HG02623 (cell line): ENCODE data around the gene METTL22.

Source experiments
- ATAC-seq: cut with Tn5 transposase; IDR thresholded peaks from one replicate; pipeline ENCODE4 v1.9.1; 2021; ENCODE audit warnings: moderate library complexity; ENCODE audit not compliant: unreplicated experiment

Gene METTL22, protein sequence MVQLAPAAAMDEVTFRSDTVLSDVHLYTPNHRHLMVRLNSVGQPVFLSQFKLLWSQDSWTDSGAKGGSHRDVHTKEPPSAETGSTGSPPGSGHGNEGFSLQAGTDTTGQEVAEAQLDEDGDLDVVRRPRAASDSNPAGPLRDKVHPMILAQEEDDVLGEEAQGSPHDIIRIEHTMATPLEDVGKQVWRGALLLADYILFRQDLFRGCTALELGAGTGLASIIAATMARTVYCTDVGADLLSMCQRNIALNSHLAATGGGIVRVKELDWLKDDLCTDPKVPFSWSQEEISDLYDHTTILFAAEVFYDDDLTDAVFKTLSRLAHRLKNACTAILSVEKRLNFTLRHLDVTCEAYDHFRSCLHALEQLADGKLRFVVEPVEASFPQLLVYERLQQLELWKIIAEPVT

DNA sequence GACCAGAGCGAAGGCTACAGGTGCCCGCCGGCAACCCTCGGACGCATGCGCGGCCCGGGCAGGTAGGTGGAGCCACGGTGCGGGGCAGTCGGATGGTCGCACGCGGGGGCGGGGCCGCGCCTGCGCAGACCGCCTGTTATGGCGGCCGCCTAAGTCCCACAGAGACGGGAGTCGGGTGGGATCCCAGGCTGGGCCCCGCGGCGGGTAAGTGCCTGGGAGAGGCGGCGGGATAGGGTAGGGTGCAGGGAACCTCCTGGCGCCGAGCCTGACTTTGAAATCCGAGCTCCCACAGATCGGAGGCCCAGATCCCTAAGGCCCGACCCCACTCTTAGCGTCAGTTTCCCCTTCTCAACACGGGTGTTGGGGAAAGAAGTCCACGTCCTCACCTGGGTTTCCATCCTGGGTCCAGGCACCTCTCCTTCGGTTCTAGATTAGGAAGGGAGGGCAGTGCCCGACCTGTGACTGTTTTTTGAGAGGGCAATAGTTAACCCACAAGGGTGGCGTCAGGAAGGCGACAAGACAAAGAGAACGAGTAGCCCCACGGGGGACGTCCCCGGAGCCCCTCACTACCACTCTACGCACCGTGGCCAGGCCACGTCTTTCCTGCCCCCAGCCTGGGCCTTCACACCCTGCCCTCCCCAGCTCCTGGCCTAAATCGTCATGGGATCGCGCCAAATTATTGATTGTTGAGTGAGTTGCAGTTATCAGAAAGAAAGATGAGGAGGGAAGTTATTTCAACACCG, at the start of gene METTL22:
Gene METTL22 (plus strand): TSS at position 127 of the 743 bp plus-strand sequence. CDS start 3,968 bp downstream, outside the sequence.
- peak; percentile 95 for ATAC-seq

DNA sequence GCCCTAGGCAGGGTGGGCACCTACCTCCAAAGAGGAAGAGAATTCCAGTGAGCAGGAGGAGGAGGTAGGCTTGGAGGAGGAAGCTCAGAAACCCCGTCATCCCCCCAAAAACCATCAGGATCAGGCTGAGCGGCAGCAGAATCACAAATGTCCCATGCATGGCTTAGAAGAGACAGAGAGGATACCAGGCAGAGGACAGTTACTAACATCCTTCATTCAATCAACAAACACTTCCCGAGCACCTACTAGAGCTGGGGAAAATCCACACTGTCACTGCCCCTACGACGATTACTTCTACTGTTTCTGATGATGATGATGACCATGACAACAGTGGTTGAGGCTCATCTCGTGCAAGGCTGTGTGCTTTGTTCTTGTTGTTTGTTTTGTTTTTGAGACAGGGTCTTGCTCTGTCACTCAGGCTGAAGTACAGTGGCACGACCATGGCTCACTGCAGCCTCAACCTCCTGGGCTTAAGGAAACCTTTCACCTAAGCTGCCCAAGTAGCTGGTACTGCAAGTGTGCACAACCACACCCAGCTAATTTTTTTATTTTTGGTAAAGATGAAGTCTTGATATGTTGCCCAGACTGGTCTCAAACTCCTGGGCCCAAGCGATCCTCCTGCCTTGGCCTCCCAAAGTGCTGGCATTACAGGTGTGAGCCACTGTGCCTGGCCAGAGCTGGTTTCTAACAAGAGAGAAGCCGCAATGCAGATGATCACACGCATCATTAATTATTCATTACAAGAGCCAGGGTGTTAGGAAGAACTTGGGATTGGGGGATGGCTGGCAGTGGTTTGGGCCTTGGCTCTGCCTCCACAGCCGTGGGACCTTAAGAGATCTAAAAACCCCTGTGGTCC, 49.2 kb upstream of the METTL22 start:
- ATAC-seq, result no peak

DNA sequence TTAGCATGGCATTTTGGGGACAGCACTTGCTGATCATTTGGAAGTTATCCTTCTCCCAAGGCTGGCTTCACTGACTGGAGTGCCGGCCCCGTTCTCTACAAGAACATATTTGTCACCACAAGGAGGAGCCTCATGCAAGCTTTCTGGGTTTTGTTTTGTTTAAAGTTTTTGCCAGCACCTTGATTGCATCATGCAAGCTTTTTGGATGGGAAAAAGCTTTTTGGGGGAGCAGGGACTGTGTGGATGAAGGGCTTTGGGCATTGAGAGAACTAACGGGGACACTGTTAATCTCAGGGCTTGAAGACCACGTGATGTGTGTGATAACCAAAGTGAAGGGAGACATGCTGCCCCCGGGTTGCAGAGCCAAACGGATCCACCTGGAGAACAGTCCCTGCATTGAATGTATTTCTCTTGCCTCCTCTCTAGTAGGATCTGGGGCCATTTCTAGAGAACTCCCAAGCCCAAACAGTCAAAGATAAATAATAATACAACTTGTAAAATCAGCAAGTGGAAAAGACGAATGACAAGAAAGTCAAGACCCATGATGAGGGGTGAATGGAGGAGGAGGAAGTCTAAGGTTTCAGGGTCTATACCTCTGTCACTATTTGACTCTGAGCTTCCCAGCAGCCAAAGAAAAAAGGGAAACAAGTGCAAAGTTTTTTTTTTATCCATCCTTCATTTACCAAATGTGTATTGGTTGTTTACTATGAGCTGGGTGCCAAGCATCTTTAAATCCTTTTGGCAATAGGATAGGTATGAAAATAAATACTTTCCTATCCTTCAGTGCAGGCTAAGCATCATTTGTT, 48.4 kb upstream of the METTL22 start:
- no peak for ATAC-seq

DNA sequence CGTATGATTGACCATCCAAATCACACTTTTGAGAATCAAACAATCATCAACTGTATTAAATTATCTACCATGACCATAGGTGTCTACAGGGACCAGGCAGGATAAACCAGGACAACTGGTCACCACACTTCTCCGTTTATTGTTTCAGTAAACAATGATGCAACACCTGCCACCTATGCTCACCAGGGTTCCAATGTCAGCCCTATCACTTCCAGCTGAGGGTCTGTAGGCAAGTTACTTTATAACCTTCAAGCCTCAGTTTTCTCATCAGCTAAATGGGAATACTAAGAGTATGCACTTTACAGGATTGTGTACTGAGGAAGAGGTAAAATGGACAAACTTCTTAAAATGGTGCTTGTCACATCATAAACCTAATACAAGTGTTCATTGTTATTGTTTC, 46.1 kb upstream of the METTL22 start:
- ATAC-seq, result no peak

DNA sequence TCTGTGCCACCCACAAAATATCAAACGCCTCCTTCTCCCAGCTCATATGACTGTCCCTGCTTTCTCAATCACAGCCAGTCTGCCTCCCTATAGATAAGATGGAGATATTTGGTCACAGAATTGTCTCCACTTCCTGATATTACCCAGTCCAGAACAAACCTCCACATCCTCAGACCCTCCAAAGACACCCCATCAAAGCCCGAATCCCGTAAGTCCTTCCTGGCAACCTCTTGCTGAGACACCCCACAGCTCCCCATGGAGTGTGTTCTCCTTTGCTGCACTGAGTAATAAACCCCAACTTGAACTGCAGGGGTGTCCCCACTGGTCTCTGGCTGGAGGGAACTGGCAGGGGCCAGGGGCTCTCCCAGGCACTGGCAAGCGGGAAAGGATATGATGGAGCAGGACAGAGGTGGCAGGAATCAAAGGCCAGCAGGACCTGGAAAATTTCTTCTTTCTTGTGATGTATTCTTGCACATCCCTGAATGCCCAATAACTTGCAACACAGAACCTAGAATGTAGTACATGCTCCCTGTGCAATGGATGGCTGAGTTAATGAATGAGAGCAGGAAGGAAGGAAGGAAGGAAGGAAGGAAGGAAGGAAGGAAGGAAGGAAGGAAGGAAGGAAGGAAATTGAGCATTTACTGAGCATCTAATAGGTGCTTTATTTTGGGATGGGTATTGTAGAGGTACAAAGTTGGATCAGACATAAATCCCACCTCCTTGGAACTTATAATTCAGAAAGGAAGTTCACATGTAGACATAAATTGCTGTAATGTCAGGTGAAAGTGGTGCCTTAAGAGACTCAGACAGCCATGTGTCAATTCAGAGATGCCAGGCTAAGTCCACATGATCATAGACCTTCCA, 45.1 kb upstream of the METTL22 start:
- ATAC-seq, result no peak

DNA sequence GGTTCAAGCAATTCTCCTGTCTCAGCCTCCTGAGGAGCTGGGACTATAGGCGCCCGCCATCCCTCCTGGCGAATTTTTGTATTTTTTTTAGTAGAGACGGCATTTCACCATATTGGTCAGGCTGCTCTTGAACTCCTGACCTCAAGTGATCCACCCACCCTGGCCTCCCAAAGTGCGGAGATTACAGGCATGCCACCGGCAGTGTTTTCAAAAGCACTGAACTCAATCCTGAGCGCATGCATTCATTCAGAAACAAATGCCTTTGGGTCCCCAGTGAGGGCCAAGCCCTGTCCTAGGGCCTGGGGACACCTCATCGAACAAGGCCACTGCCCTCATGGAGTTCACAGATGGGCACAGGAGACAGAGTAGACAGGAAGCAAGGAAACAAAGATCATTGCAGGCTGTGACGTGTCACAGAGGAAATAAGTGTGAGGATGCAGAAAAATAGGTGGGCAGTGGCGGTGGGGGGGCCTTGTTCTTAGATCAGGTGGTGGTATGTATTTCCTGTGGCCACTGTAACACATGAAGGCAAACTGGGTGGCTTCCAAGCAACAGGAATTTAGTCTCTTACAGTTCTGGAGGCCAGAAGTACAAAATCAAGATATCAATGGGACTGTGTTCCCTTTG, 43.7 kb upstream of the METTL22 start:
- no peak for ATAC-seq

DNA sequence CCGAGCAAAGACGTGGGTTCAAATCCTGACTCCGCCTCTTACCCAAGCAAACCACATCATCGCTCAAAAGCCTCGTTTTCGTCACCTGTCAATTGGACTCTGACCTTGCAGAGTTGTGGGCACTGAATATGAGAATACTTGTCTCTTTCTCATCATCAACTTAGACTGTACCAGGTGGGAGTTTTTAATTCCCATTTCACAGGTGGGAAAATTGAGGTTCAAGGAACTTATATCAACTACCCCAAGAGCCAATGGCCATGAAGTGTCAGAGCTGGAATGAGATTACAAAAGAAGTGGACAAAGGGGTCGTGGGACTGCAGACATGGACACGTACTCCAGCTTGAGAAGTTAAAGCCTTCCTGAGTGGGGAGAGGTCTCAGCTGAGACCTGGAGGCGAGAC, 41.9 kb upstream of the METTL22 start:
- no peak for ATAC-seq

DNA sequence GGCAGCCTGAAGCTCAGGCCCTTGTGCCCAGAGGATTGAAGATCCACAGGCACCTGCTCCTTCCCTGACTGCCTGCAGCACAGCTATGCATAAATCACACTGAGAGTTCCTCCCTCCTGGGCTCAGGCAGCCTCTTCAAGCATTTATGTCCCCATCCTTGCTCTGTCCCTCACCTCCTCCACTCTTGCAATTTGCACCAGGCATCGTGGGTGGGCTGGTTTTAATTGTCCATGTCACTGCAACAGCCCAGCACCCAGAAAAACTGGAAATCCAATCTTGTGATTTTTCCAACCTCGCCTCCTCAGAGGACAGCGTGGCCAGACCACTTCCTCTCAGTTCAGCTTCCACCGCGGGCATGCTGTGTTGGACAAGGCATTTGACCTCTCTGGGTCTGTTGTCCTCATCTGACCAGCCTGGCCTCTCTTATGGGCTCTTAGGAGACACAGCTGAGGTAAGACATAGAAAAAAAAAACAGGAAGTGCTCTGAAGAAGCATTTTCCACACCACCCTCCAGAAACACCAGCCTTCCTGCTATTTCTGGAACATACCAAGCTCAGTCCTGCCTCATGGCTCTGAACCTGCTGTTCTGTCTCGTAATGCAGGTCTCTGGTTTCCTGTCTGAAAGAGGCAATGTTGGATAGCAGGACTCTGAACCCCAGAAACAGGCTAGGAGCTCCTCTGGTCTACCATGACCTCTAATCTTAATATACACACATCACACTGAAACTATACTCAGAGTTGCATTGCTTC, 39.5 kb upstream of the METTL22 start:
- no peak for ATAC-seq

DNA sequence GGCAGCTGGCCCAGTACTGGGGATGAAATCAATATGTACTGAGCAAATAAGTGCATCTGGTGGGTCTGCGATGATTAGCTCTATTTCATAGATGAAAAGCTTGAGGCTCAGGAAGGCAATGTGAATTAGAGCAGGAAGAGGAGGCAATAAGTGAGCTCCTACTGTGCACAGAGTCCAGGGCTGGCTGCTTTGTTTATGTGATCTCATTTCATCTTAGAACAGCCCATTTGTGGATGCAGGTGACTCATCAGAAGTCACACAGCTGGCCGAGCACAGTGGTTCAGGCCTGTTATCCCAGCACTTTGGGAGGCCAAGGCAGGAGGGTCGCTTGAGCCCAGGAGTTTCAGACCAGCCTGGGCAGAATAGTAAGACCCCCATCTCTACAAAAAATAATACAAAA, 38.3 kb upstream of the METTL22 start:
- no peak for ATAC-seq

DNA sequence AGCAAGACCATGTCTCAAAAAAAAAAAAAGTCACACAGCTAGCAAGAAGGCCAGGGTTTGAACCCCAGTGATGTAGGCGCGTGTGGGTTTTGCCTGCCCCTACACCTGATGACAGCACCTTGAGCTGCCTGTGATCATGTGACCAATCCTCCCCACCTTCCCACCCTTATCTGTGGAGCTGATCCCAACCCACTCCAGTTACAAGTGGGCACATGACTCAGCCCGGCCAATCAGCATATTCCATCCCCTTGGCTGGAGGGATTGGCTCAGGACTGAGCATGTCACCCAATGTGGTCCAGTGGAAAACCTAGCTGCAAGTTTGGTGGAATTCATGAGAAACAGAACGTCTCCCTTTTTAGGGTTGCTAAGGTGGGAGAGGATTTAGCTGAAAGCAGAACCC, 37.8 kb upstream of the METTL22 start:
- ATAC-seq, result no peak

DNA sequence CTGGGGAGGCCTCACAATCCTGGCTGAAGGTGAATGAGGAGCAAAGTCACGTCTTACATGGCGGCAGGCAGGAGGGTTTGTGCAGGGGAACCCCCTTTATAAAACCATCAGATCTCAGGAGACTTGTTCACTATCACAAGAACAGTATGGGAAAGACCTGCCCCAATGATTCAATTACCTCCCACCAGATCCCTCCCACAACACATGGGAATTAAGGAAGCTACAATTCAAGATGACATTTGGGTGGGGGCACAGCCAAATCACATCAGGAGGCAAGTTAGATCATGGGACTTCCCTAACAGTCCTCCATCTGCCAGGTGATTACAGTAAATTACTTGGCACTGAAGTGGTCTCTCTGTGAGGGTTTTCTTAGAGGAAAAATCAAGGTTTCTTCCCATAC, 36.5 kb upstream of the METTL22 start:
- ATAC-seq, result no peak

DNA sequence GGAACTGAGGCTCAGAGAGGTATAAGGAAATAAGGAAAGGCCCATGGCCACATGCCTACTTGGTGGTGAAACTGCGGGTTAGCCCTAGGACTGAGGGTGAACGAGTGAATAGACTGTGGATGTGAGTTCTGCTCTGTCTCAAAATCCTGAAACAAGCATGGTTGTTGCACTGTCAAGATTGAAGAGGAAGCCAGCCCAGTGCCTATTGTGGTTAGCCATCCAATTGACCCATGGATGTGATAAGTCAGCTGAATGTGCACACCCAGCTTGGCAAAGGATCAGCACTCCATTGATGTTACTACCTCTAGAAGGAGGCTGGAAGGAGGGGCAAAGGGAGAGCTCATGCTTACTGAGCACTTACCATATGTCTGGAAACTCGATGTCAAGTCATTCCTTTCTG, 35.6 kb upstream of the METTL22 start:
- ATAC-seq, result no peak

DNA sequence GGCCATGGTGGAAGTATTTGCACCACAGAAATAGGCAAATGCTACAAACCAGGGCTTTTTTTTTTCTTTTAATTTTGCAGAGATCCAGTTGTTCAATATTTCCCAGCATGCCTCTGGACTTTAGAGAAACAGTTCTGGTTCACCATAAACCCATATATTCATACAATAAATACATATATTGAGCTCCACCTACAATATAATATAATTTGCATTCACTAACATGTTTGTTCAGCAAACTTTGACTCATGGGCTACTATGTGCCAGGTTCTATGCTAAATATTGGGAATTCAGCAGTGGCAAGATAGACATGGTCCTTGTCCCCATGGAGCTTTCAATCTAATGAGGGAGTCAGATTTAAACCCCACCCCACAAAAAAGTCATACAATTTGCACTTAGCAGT, 34.4 kb upstream of the METTL22 start:
- ATAC-seq, result no peak

DNA sequence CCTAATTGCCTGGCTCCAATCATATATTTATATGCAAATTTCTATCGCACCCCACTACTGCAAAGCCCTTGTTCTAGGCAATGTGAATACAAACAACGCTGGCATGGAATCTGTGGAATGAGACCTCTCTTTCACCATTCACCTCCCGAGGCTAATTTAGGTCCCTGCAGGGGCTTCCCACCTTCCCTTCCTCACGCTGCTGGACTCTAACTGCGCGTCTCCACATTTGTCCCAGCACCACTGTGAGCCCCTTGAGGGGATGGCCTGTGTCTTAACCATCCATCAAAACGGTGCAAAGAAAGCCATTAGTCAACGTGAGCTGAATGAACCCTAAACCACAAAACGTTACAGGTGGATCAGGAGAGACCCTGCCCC, 32.8 kb upstream of the METTL22 start:
- ATAC-seq, result no peak

DNA sequence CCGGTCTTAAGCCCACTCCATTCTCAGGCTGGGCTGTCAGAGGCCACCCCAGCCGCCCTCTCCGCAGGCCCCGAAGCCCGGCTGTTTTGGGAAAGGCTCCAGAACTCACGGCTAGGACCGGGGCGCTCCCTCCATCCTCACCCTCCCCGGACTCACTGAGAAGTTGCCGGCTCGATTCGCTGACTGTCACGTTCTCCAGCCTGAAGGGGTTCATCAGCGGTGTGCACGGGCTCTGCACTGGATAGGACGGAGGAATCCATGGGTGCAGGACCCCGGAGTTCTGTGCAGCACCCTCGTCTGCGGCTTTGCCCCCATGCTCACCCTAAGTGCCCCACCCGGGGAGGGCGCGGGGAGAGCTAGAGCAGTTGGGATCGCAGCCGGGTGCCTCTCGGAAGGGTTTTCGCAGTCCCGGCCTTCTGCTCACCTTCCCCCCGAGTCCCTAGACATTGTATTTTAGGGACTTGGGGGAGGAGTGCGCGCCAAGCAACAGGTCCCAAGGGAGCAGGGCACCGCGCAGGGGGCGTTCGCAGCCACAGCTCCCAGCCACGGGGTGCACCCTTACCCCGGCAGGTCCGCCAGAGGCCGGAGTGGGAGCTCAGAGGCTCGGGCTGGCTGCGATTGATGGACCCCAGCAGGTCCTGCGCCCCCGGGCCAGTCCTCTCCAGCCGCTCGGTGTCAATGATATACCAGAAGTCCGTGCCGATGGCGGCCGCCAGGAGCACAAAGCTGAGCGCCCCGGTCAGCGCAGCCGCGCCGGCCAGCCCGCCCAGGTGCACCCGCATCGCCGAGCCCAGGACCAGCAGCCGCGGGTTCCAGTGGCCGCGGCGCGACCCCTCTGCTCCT, 32.2 kb upstream of the METTL22 start:
- no peak for ATAC-seq

DNA sequence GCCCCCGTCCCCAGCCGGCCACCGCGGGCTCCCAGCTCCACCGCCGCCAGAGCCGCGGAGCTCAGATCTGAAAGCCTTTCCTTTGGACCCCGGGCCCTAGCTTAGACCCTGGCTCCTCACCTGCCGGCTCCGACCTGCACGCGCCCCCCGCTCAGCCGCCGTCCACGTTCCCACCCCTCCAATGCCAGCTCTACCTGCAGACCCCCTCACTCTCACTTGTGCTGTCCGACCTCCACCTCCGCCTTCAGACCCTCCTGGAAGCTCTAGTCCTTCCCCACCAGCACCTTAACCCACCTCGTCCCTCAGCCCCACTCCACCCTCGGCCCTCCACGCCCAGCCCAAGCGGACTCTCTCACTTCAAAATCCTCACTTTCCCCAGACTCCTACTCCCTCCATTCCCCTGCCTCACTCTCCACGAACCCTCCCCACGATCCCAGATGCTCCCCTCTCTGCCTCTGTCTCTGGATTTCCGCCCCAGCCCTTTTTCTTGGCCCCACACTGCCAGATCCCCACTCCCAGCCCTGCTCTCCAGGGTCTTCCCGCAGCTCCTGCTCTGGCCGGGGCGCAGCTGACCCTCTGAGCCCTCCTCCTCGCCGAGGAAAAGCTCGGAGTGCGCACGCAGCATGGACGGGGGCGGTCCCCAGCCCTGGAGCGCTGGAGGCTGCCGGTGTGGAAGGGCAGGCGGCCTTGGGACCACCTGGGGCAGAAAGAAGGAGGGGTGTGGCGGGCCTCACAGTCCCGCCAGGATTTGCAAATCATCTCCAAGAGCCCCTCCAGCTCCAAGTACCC, 31.4 kb upstream of the METTL22 start, which contains the start of gene TMEM114:
Gene TMEM114 (minus strand): TSS at position 612 of the 789 bp plus-strand sequence. CDS start 673 bp downstream, outside the sequence.
- ATAC-seq, result no peak

DNA sequence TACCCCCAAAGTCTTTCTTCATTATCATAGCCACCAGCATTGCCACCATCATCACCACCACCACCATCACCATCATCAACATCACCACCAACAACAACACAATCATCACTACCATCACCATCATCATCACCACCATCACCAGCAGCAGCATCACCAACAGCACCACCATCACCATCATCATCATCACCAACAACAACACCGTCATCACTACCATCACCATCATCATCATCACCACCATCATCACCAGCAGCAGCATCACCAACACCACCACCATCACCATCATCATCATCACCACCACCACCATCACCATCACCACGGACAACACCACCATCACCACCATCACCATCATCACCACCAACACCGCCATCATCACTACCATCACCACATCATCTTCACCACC, 30.7 kb upstream of the METTL22 start:
- no peak for ATAC-seq
